Measurements from ENCODE around the gene CDH16. TPM values are rescaled to one million over a fixed set of nuclear protein-coding genes. Genes with fewer than 3 reads are reported as not detected.

Gene CDH16
- total and polyA plus RNA-seq, 2 of the 13 experiments (the other 11 are each of a cell fraction or from before 2014, with no cell fraction given): 2.7 to 3.9 TPM

DNA sequence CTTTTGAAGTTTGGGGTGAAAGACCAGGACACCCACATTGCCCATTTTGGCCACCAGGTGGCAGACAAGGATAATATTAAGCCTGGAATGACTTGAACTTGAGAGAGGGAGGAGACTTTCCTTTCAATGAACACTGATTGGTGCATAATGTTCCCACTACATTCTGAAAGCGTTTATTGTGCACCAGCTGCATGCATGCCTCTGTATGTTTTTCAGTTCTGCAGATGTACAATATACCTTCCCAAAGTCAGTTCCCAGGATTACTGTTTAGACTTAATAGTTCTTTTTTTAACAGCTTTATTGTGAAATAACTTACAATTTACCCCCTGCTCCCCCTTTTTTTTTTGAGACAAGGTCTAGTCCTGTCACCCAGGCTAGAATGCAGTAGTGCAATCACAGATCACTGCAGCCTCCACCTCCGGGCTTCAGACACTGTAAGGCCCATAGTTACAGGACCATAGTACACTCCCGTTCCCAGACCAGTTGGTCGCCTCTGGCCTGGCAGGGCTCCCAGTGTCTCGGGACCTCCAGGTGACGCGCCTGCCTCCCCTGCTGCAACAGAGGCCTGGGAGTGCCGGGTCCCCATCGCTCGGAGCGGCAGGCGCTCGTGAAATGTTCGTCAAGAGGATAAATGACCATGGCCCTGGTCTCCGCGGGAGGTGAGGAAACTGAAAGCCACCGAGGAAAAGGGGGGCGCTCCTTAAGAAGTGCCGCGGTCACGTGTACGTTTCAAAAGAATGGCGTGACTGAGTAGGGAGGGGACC, 28.8 kb upstream of the CDH16 start (continued):
- peak; percentile 54; the same call in 1 of the 2 replicates for TF ChIP-seq CHD4 (IDR thresholded peaks at IDR 0.05; ENCODE audit: borderline replicate concordance, low read length)
- TF ChIP-seq GPN1 (CRISPR knock-in tag; IDR thresholded peaks at IDR 0.05; ENCODE audit: borderline replicate concordance): no peak
- TF ChIP-seq ZNF605 (CRISPR knock-in tag; IDR thresholded peaks at IDR 0.05): peak; percentile 72
- TF ChIP-seq, protein P1, sequence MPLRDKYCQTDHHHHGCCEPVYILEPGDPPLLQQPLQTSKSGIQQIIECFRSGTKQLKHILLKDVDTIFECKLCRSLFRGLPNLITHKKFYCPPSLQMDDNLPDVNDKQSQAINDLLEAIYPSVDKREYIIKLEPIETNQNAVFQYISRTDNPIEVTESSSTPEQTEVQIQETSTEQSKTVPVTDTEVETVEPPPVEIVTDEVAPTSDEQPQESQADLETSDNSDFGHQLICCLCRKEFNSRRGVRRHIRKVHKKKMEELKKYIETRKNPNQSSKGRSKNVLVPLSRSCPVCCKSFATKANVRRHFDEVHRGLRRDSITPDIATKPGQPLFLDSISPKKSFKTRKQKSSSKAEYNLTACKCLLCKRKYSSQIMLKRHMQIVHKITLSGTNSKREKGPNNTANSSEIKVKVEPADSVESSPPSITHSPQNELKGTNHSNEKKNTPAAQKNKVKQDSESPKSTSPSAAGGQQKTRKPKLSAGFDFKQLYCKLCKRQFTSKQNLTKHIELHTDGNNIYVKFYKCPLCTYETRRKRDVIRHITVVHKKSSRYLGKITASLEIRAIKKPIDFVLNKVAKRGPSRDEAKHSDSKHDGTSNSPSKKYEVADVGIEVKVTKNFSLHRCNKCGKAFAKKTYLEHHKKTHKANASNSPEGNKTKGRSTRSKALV (CRISPR knock-in tag; IDR thresholded peaks at IDR 0.05): 0 out of 2 replicates have a peak, but pooled peaks have one; percentile 55
- TF ChIP-seq, protein P2, sequence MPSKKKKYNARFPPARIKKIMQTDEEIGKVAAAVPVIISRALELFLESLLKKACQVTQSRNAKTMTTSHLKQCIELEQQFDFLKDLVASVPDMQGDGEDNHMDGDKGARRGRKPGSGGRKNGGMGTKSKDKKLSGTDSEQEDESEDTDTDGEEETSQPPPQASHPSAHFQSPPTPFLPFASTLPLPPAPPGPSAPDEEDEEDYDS (CRISPR knock-in tag; IDR thresholded peaks at IDR 0.05): peak; percentile 55; the same call in 1 of the 2 replicates
- TF ChIP-seq BCL6 (CRISPR knock-in tag; IDR thresholded peaks at IDR 0.05): peak; percentile 45; the same call in 1 of the 2 replicates
- TF ChIP-seq, protein P3, sequence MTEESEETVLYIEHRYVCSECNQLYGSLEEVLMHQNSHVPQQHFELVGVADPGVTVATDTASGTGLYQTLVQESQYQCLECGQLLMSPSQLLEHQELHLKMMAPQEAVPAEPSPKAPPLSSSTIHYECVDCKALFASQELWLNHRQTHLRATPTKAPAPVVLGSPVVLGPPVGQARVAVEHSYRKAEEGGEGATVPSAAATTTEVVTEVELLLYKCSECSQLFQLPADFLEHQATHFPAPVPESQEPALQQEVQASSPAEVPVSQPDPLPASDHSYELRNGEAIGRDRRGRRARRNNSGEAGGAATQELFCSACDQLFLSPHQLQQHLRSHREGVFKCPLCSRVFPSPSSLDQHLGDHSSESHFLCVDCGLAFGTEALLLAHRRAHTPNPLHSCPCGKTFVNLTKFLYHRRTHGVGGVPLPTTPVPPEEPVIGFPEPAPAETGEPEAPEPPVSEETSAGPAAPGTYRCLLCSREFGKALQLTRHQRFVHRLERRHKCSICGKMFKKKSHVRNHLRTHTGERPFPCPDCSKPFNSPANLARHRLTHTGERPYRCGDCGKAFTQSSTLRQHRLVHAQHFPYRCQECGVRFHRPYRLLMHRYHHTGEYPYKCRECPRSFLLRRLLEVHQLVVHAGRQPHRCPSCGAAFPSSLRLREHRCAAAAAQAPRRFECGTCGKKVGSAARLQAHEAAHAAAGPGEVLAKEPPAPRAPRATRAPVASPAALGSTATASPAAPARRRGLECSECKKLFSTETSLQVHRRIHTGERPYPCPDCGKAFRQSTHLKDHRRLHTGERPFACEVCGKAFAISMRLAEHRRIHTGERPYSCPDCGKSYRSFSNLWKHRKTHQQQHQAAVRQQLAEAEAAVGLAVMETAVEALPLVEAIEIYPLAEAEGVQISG (CRISPR knock-in tag; IDR thresholded peaks at IDR 0.05): peak; percentile 31; the same call in 1 of the 2 replicates
- TF ChIP-seq THAP9 (CRISPR knock-in tag; IDR thresholded peaks at IDR 0.05; ENCODE audit: borderline replicate concordance): no peak
- 0 out of 2 replicates have a peak, but pooled peaks have one; percentile 31 for TF ChIP-seq ZSCAN12 (CRISPR knock-in tag; IDR thresholded peaks at IDR 0.05)
- TF ChIP-seq, protein P4, sequence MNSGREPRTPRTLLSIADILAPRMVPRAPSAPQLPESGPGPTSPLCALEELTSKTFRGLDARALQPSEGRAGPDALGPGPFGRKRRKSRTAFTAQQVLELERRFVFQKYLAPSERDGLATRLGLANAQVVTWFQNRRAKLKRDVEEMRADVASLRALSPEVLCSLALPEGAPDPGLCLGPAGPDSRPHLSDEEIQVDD (CRISPR knock-in tag; IDR thresholded peaks at IDR 0.05; ENCODE audit: borderline replicate concordance): no peak
- TF ChIP-seq PPARG (CRISPR knock-in tag; conservative IDR thresholded peaks at IDR 0.05): peak; percentile 74
- TF ChIP-seq THAP8 (CRISPR knock-in tag; IDR thresholded peaks at IDR 0.05; ENCODE audit: borderline replicate concordance): no peak
- TF ChIP-seq, protein P5, sequence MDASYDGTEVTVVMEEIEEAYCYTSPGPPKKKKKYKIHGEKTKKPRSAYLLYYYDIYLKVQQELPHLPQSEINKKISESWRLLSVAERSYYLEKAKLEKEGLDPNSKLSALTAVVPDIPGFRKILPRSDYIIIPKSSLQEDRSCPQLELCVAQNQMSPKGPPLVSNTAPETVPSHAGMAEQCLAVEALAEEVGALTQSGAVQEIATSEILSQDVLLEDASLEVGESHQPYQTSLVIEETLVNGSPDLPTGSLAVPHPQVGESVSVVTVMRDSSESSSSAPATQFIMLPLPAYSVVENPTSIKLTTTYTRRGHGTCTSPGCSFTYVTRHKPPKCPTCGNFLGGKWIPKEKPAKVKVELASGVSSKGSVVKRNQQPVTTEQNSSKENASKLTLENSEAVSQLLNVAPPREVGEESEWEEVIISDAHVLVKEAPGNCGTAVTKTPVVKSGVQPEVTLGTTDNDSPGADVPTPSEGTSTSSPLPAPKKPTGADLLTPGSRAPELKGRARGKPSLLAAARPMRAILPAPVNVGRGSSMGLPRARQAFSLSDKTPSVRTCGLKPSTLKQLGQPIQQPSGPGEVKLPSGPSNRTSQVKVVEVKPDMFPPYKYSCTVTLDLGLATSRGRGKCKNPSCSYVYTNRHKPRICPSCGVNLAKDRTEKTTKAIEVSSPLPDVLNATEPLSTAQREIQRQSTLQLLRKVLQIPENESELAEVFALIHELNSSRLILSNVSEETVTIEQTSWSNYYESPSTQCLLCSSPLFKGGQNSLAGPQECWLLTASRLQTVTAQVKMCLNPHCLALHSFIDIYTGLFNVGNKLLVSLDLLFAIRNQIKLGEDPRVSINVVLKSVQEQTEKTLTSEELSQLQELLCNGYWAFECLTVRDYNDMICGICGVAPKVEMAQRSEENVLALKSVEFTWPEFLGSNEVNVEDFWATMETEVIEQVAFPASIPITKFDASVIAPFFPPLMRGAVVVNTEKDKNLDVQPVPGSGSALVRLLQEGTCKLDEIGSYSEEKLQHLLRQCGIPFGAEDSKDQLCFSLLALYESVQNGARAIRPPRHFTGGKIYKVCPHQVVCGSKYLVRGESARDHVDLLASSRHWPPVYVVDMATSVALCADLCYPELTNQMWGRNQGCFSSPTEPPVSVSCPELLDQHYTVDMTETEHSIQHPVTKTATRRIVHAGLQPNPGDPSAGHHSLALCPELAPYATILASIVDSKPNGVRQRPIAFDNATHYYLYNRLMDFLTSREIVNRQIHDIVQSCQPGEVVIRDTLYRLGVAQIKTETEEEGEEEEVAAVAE (CRISPR knock-in tag; IDR thresholded peaks at IDR 0.05; ENCODE audit: borderline replicate concordance): peak; percentile 30; the same call in 1 of the 2 replicates

All from HepG2 (cell line).